Fibroblast of skin of left biceps (primary cell): ENCODE results near the gene GRK6.
"Not testable (repeated sequence)": the region's sequence is repeated elsewhere in the genome, so short reads cannot be mapped to it uniquely, and the experiment has no call there.

ENCODE experiments used
- DNase-seq, 2 experiments: peaks; one replicate each; pipeline ENCODE4 v3.0.0-alpha.2; 2013; ENCODE audit warnings: low read depth in 2 of 2

The GRK6 gene

DNA sequence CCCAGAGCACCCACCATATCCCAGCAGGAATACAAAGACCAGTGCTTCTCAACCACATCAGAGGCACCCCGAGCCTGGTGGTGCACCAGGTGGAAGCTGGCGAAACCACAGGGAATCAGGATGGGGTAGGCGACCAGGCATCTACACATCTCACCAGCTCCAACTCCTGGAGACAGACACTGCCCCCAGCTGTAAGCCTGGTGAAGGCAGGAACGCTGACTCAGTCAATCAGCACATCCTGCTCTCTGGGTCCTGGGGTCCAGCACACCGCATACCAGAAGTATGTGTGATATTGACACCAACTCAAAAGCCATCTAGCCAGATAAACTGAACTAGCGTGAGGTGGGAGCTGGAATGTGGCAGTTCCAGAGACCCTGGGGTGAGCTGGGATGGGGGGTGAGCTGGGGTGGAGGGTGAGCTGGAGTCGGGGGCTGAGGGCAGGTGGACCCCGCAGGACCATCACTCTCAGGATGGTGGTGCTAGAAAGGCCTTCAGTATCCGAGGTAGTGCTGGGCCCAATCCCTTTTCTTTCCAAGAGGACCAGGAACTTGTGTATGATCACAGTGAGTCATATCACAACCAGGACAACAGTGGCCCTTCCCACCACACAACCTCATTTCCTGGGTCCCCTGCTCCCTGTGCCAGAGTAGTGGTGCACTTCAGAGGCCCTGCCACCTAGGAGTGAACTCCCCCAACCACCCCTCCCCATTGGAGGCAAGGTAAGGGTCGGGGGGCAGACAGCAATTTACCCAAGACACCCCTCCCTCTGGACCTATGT is 44.5 kb downstream of the GRK6 start:
- no peak for DNase-seq

GRCh38 chr5:177471610-177472356 is 45.3 kb downstream of the GRK6 start:
- no peak for DNase-seq

GRCh38 chr5:177472460-177473442 is 46.3 kb downstream of the GRK6 start:
- DNase-seq: no peak

- DNase-seq: no peak
These were observed 47.0 kb downstream of the GRK6 start, which contains the start of gene DBN1 for GRCh38 chr5:177473443-177474001. Gene DBN1, minus strand, starts transcription at chr5:177473634. Its CDS starts 113 bp downstream, at chr5:177473521.

DNA sequence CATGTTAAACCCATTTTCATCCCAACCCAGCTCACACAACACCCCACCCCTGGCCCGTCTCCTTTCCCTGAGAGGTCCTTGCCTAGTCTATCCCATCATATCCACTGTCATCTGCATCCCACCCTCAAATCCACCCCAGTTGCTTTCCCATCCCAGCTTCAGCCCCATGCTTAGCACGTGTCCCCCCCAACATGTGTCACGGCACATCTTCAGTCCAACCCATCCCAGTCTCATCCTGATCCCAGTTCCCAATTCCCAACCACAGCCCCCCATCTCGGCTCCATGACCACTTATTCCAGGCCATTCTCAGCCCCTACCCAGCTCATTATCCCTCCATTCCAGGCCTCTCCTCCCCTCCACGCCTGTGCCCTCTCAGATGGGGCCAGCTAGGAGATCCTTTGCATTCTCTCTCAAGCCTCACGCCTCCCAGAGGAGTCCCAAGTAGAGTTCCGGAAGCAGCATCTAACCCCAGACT is 47.6 kb downstream of the GRK6 start:
- no peak for DNase-seq

DNA sequence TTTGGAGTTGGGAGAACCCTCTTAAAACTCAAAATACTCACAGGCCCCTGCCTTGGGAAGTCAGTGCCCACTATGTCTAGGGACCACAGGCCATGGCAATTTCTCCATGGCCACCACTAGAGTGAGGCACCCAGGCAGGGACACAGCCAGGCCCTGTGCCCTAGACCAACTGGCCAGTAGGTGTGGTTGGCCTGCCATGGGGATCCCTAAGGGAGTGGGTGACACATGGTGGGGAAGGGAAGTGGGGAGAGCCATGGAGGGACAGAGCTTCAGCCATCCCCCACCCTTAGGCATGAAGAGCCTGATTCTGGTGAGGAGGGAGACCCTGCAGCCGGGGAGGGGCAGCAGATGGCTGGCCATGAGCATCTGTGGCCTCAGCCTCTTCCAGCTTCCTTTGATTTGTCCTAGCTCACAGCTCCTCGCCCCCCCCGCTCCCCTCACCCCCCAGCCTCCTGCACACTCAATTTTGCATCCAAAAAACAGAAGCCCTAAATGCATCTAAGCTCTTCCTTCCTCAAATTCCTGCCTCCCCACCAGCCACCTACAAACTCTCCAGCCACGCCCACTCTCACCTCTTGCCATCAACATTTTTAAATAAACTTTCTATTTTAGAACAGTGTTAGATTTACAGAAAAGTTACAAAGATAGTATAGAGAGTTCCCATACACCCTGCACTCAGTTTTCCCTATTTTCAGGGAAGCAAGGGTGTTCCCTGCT is 48.5 kb downstream of the GRK6 start:
- no peak for DNase-seq

- DNase-seq: no peak
These were observed 49.3 kb downstream of the GRK6 start for GRCh38 chr5:177475563-177476427.

DNA sequence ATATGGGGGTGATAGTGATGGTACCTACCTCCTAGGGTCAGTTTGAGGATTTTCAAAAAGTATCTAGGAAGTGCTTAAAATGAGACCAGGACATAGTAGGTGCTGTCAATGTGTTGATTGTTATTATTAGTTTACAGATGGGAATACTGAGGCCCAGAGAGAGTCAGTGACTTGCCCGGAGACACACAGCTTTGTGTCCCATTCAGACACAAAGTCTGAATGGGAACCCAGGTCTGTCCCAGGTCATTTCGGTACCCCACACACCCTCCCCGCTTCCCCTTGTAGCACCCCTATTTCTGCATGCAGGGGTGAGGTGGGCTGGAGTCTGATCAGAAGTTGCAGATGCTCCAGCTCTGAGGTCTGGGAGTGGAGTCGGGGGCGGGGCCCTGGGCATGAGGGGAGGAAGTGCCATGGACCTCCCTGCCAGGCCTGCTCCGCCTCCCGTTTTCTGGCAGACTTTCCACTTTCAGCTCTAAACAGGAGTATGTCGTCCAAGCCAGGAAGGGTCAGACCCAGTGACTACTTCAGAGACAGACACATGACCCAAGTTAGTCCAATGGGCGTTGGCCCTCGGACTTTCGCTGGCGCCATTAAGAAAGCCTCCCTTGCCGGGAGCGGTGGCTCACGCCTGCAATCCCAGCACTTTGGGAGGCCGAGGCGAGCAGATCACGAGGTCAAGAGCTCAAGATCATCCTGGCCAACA is 50.2 kb downstream of the GRK6 start:
- no peak for DNase-seq

DNA sequence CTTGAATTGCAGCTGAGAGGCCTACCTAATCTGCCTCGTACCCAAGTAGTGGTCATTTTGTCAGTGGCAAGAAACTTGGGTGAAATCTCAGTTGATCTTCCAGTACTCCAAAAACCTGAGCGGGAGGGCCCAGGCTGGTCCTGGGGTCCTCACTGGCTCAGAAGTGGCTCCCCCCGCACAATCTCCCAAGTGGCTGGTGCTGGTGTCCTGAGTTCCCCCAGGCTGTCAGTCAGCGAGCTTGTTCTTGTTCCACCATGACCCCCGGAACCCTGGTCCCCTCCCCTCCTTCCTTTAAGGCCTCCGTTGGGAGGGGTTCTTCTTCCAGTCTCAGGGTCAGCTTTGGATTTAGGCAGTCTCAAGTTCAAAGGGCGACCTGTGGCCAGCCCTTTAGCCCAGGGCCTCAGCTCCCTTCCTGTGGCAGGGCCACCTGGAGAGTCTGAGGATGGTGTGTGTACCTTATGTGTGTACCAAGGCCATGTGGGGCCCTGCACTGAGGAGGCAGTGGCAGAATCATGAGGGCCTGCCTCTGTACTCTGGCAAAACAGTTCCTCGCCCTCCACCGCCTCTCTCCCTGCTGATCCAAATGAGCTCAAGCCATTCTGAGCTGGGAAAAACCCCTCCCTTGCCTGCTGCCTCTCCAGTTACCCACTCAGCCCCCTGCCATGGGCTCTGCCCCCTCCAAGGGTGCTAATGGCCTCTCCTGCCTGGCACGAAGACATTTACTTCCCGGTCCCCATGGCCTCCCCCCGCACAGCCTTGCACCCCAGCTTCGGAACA is 51.4 kb downstream of the GRK6 start:
- no peak for DNase-seq

DNA sequence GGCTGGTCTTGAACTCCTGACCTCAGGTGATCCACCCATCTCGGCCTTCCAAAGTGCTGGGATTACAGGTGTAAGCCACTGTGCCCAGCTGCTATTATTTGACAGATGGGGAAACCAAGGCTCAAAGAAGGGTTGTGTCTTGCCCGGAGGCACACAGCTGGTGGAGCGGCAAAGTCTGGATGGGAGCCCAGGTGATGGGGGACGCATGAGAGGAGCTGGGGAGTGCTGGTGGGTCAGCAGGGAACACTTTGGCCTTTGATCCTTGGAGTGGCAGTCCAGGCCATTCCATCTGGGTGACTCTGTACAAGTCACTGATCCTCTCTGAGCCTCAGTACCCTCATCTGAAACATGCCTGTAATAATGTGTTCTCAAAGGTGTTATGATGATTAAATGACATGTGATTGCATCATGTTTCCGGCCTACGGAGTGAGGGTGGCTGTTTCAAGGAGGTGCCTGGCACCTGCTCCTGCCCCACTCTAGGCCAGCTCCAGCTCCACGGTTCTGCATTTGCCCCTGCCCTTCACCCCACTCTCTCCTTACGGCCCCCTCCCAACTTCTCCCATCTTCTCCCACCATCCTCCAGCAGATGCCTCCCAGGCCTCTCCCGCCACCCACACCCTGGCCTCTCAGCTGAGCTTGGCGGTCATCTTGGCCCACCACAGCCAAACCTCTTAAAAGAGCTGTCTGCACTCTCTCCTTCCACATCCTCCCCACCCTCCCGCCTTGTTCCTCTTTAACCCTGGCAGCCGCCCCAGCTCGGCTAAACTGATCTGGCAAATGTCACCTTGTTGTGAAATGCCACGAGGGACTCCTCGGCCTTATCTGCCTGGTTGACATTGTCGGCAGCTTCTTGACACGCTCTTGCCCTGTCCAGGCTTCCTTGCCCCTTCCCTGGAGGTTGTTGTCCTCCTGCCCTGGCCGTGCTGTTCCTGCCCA is 52.5 kb downstream of the GRK6 start:
- no peak for DNase-seq

DNA sequence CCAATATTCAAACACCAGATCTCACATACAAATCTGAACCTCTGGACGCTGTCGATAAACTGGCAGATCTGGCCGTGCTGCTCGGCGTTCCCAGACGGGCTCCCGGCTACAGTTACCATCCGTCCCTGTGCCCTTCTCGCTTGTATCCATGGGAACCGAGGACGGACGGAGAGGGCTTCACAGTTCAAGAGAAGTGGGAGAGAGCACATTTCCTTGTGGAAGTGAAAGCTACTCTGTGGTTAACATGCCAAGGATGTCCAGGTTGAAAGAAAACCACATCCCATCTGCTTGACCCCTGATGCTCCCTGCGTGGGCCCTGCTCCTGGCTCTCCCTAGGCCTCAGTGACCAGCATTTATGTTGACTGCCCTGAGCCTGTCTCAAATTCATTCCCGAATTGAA is 53.3 kb downstream of the GRK6 start:
- no peak for DNase-seq

DNA sequence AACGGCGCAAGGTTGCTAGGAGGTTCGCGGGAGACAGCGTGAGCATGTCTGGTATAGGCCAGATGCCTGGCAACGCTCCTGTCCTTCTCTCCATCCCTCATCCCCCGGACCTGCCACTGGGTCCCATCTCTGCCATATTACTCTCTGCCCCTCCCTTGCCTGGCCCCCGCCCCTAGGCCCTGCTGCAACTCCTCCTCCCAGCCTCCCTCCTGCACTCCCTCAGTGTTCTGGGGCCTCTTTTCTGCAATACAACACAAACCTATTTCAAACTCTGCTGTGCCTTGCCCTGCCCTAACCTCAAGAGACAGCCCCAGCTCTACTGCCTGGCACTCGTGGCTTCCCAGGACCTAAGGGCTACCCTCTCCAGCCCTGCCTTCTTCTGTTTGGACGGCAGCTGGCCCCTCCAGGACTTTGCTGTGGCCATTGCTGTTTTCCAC is 55.9 kb downstream of the GRK6 start:
- DNase-seq: no peak

GRCh38 chr5:177483042-177483441 is 56.6 kb downstream of the GRK6 start:
- DNase-seq: no peak

DNA sequence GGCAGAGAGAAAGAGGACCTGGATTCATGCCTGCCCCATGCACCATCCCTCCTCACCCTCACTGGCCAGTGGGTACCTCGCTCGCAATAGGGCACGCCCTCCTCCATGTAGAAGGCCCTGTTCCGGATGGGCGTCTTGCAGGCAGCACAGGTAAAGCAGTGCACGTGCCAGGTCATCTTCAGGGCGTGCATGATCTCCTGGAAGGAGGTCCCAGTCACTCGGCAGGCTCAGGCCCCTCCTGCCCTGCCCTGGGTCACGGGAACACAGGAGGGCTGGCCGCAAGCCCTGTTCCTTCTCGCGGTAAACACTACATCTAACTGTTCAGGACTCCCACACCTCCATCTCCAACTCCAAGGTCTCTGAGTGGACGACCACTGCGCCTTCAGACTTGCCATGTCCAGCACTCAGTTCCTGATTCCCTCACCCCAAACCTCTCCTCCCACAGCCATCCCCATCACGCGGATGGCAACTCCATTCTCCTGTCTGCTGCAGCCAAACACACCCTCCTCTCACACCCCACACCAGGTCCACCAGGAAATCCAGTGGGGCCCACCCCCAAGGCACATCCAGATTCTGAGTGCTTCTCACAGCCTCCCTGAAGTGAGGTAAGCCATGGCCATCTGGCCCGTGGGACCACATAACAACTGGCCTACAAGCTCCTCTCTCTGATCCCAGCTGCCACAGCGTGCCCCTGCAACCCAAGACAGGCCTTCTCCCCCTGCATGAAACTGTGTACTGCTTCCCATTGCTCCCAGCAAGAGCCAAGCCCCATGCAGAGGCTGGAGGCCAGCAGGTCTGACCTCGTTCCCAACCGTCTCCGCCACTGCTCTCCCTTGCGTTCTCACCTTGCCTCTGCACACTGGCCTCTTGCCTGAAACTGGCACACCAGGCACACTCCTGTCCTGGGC is 57.8 kb downstream of the GRK6 start:
- DNase-seq: no peak

- DNase-seq: no peak
These were observed 58.5 kb downstream of the GRK6 start for GRCh38 chr5:177484902-177485549.

DNA sequence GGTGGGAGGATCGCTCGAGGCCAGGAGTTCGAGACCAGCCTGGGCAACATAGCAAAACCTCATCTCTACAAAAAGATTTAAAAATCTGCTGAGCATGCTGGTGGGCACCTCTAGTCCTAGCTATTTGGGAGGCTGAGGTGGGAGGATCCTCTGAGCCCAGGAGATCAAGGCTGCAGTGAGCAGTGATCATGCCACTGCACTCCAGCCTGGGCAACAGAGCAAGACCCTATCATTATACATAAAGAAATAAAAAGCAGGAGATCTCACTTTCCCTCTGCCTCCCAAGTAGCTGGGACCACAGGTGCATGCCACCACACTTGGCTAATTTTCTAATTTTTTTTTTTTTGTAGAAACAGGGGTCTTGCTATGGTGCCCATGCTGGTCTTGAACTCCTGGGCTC is 59.3 kb downstream of the GRK6 start:
- DNase-seq: not testable (repeated sequence)
